HepG2 (cell line): Measurements from ENCODE around the gene ZNF556. TPM values are rescaled to one million over a fixed set of nuclear protein-coding genes. Genes with fewer than 3 reads are reported as not detected.

Experiments used
- AKNA ChIP-seq: sonication (generic); formaldehyde crosslinking; IDR thresholded peaks from 2 replicates; pipeline ENCODE4 v1.4.0; 2020; ENCODE audit warnings: missing genetic modification reagents, borderline replicate concordance
- DMAP1 ChIP-seq: IDR thresholded peaks from 2 replicates; pipeline ENCODE4 v1.6.1; 2016
- FUBP1 ChIP-seq: sonication (generic); formaldehyde crosslinking; IDR thresholded peaks from 2 replicates; pipeline ENCODE4 v1.5.1; 2020; ENCODE audit warnings: missing genetic modification reagents, mild to moderate bottlenecking, borderline replicate concordance
- HOXD1 ChIP-seq: sonication (generic); formaldehyde crosslinking; IDR thresholded peaks from 2 replicates; pipeline ENCODE4 v1.5.0; 2020; ENCODE audit warnings: missing genetic modification reagents
- MED8 ChIP-seq: sonication (generic); formaldehyde crosslinking; IDR thresholded peaks from 2 replicates; pipeline ENCODE4 v1.8.1; 2023; ENCODE audit warnings: mild to moderate bottlenecking, missing genetic modification reagents; ENCODE audit not compliant: insufficient replicate concordance
- MEF2D ChIP-seq: sonication (generic); formaldehyde crosslinking; IDR thresholded peaks from 2 replicates; pipeline ENCODE4 v1.5.1; 2020; ENCODE audit warnings: mild to moderate bottlenecking, missing genetic modification reagents
- MEIS2 ChIP-seq: sonication (generic); formaldehyde crosslinking; IDR thresholded peaks from 2 replicates; pipeline ENCODE4 v1.9.0; 2021; ENCODE audit warnings: mild to moderate bottlenecking, missing genetic modification reagents
- TAF1 ChIP-seq: sonication (generic); formaldehyde crosslinking; IDR thresholded peaks from 2 replicates; pipeline ENCODE4 v1.4.0; 2020; ENCODE audit warnings: missing genetic modification reagents
- ZBTB46 ChIP-seq: sonication (generic); formaldehyde crosslinking; IDR thresholded peaks from 2 replicates; pipeline ENCODE4 v1.4.0; 2020; ENCODE audit warnings: mild to moderate bottlenecking, missing genetic modification reagents, borderline replicate concordance
- ZNF234 ChIP-seq: sonication (generic); formaldehyde crosslinking; conservative IDR thresholded peaks from 2 replicates; pipeline ENCODE4 v1.5.1; 2020; ENCODE audit warnings: mild to moderate bottlenecking, missing genetic modification reagents
- ZNF3 ChIP-seq: IDR thresholded peaks from 2 replicates; pipeline ENCODE4 v1.7.0; 2017; ENCODE audit warnings: inconsistent platforms
- ZNF317 ChIP-seq: sonication (generic); formaldehyde crosslinking; IDR thresholded peaks from 2 replicates; pipeline ENCODE4 v1.5.0; 2020; ENCODE audit warnings: mild to moderate bottlenecking, missing genetic modification reagents
- ZNF431 ChIP-seq: sonication (generic); formaldehyde crosslinking; IDR thresholded peaks from 2 replicates; pipeline ENCODE4 v1.9.0; 2022; ENCODE audit warnings: missing genetic modification reagents, low read depth, mild to moderate bottlenecking, borderline replicate concordance
- ZNF512 ChIP-seq: sonication (generic); formaldehyde crosslinking; IDR thresholded peaks from 2 replicates; pipeline ENCODE4 v1.4.0; 2020; ENCODE audit warnings: mild to moderate bottlenecking, missing genetic modification reagents
- ZNF569 ChIP-seq: sonication (generic); formaldehyde crosslinking; IDR thresholded peaks from 2 replicates; pipeline ENCODE4 v1.5.0; 2020; ENCODE audit warnings: mild to moderate bottlenecking, missing genetic modification reagents, moderate library complexity, borderline replicate concordance
- ZNF574 ChIP-seq: sonication (generic); formaldehyde crosslinking; IDR thresholded peaks from 2 replicates; pipeline ENCODE4 v1.4.0; 2020; ENCODE audit warnings: missing genetic modification reagents
- ZNF850 ChIP-seq: sonication (generic); formaldehyde crosslinking; conservative IDR thresholded peaks from 2 replicates; pipeline ENCODE4 v1.9.0; 2021; ENCODE audit warnings: mild to moderate bottlenecking, missing genetic modification reagents
- polyA plus RNA-seq, 8 experiments: library from polyadenylated mRNA; depleted of rRNA in 3 of 8; stranded (reverse) in 7 of 8; unstranded in 1 of 8; fragments of >200 nt; fragmentation: Illumina TruSeq in 4 of 8; extraction: Trizol in 4 of 8; gene quantifications; 2 replicates each; pipeline versions ENCODE4 v1.2.1 to v1.2.3, GENCODE V29; 2011 to 2016; ENCODE audit warnings: low read depth in 4 of 8, missing spikeins in 1 of 8, mixed read lengths in 1 of 8; ENCODE audit not compliant: insufficient read depth in 1 of 8
- total RNA-seq, 5 experiments: library from RNA; depleted of rRNA; stranded (reverse); fragments of >200 nt; fragmentation: Illumina TruSeq; extraction: Trizol; gene quantifications; 2 replicates each; pipeline ENCODE4 v1.2.3, GENCODE V29; 2016; ENCODE audit warnings: low read depth in 1 of 5

The ZNF556 gene
- total and polyA plus RNA-seq, 2 of the 13 experiments (the other 11 are each of a cell fraction or from before 2014, with no cell fraction given) = 4.2 to 28.6 TPM

GRCh38 chr19:2887391-2887914, 20.3 kb downstream of the ZNF556 start (continued):
- TF ChIP-seq ZNF512 (CRISPR knock-in tag) (no peak), MED8 (CRISPR knock-in tag) (no peak), ZNF850 (no peak), HOXD1 (no peak), ZNF574 (CRISPR knock-in tag) (no peak), DMAP1 (CRISPR knock-in tag) (no peak), ZNF569 (no peak), AKNA (CRISPR knock-in tag) (no peak), ZNF317 (CRISPR knock-in tag) (no peak), ZNF234 (CRISPR knock-in tag) (no peak), ZBTB46 (CRISPR knock-in tag) (no peak), TAF1 (CRISPR knock-in tag) (peak; percentile 26; the same call in 1 of the 2 replicates), MEF2D (CRISPR knock-in tag) (no peak), MEIS2 (CRISPR knock-in tag) (no peak; the same call in 1 of the 2 replicates), ZNF3 (CRISPR knock-in tag) (no peak), FUBP1 (CRISPR knock-in tag) (no peak), ZNF431 (CRISPR knock-in tag) (no peak)
